IMR-90 (cell line): ENCODE measurements around the gene TUBGCP6. TPM values are rescaled to one million over a fixed set of nuclear protein-coding genes. Genes with fewer than 3 reads are reported as not detected.

ENCODE experiments used
- ATAC-seq: fragments of 200-7000 bp; cut with Tn5 transposase; 2 replicates; pipeline ENCODE4 v1.9.1; 2020; ENCODE audit warnings: low read depth, mild to moderate bottlenecking, moderate library complexity
- BruUV-seq: library from RNA; stranded (reverse); fragments of 400-500 nt; replicated peaks from 2 replicates; lab custom pipeline; 2021; lab: Mats Ljungman, UMichigan
- CTCF ChIA-PET: fragments of 300-600 bp; formaldehyde crosslinking; extraction: SDS; loops from one replicate; lab custom pipeline; 2021; ENCODE audit warnings: antibody characterized with exemption; lab: Yijun Ruan, JAX
- POLR2A ChIA-PET: fragments of 300-600 bp; sonication (Branson Sonifier 250); formaldehyde crosslinking; loops from one replicate; lab custom pipeline; 2022; ENCODE audit warnings: antibody characterized with exemption; ENCODE audit not compliant: unreplicated experiment; lab: Charles Lee
- DNase-seq: peaks from one replicate; pipeline ENCODE4 v3.0.0; 2013
- H2AFZ ChIP-seq: replicated peaks from 2 replicates; pipeline ENCODE3; 2013; ENCODE audit warnings: low read length, mild to moderate bottlenecking; ENCODE audit not compliant: poor library complexity
- H2AK5ac ChIP-seq: 2 replicates; pipeline ENCODE4 v1.6.1; 2013; ENCODE audit warnings: low read depth, low read length, inconsistent platforms
- H2AK9ac ChIP-seq: replicated peaks from 2 replicates; pipeline ENCODE3; 2013; ENCODE audit warnings: mild to moderate bottlenecking, low read depth, low read length, moderate library complexity; ENCODE audit not compliant: poor library complexity
- H2BK120ac ChIP-seq: 2 replicates; pipeline ENCODE4 v1.6.1; 2013; ENCODE audit warnings: low read depth, low read length, inconsistent platforms
- H2BK15ac ChIP-seq: 3 replicates; pipeline ENCODE4 v1.6.1; 2013; ENCODE audit warnings: low read depth, low read length, inconsistent platforms
- H2BK20ac ChIP-seq: 2 replicates; pipeline ENCODE4 v1.6.1; 2013; ENCODE audit warnings: low read depth, mild to moderate bottlenecking, inconsistent platforms, low read length, moderate library complexity
- H2BK5ac ChIP-seq: 2 replicates; pipeline ENCODE4 v1.6.1; 2013; ENCODE audit warnings: mild to moderate bottlenecking, low read depth, low read length, inconsistent platforms; ENCODE audit not compliant: poor library complexity, severe bottlenecking
- H3K14ac ChIP-seq: replicated peaks from 2 replicates; pipeline ENCODE4 v1.6.1; 2013; ENCODE audit warnings: low read depth, low read length, inconsistent platforms
- H3K18ac ChIP-seq: 2 replicates; pipeline ENCODE4 v1.6.1; 2013; ENCODE audit warnings: low read depth, low read length, control low read depth
- H3K23ac ChIP-seq: 2 replicates; pipeline ENCODE4 v1.6.1; 2013; ENCODE audit warnings: low read depth, low read length, inconsistent platforms
- H3K27ac ChIP-seq: 2 replicates; pipeline ENCODE4 v1.5.1; 2013; ENCODE audit warnings: mild to moderate bottlenecking, control low read depth, low read length; ENCODE audit not compliant: insufficient read depth
- H3K27me3 ChIP-seq: 2 replicates; pipeline ENCODE4 v1.6.1; 2013; ENCODE audit warnings: low read length; ENCODE audit not compliant: control insufficient read depth, insufficient read depth
- H3K36me3 ChIP-seq: 2 replicates; pipeline ENCODE4 v1.6.1; 2013; ENCODE audit warnings: low read length, mixed read lengths; ENCODE audit not compliant: control insufficient read depth, insufficient read depth
- H3K4ac ChIP-seq: 2 replicates; pipeline ENCODE4 v1.6.1; 2013; ENCODE audit warnings: low read depth, low read length, inconsistent platforms
- H3K4me1 ChIP-seq: 2 replicates; pipeline ENCODE4 v1.6.1; 2013; ENCODE audit warnings: low read length, mixed read lengths; ENCODE audit not compliant: control insufficient read depth, insufficient read depth
- H3K4me2 ChIP-seq: 2 replicates; pipeline ENCODE4 v1.6.1; 2013; ENCODE audit warnings: low read depth, mild to moderate bottlenecking, control low read depth, low read length, moderate library complexity
- H3K4me3 ChIP-seq: 2 replicates; pipeline ENCODE4 v1.5.1; 2013; ENCODE audit warnings: low read depth, mild to moderate bottlenecking, control low read depth, low read length, moderate library complexity; ENCODE audit not compliant: insufficient read depth
- H3K56ac ChIP-seq: 2 replicates; pipeline ENCODE4 v1.6.1; 2013; ENCODE audit warnings: low read length, inconsistent platforms; ENCODE audit not compliant: insufficient read depth; ENCODE audit errors: extremely low read depth
- H3K79me1 ChIP-seq, 2 experiments: 2 replicates each; pipeline ENCODE4 v1.6.1; 2013; ENCODE audit warnings: low read length in 2 of 2, inconsistent platforms in 1 of 2, low read depth in 1 of 2
- H3K9ac ChIP-seq: 2 replicates; pipeline ENCODE4 v1.6.1; 2013; ENCODE audit warnings: low read depth, low read length, control low read depth
- H3K9me1 ChIP-seq: 2 replicates; pipeline ENCODE4 v1.6.1; 2013; ENCODE audit warnings: low read length, inconsistent platforms; ENCODE audit not compliant: insufficient read depth
- H3K9me3 ChIP-seq: 2 replicates; pipeline ENCODE4 v1.6.1; 2013; ENCODE audit warnings: low read length; ENCODE audit not compliant: control insufficient read depth, insufficient read depth
- H4K20me1 ChIP-seq: 2 replicates; pipeline ENCODE4 v1.6.1; 2013; ENCODE audit warnings: low read length, inconsistent platforms; ENCODE audit not compliant: insufficient read depth
- H4K5ac ChIP-seq: 2 replicates; pipeline ENCODE4 v1.6.1; 2013; ENCODE audit warnings: mild to moderate bottlenecking, low read depth, low read length, control low read depth
- H4K8ac ChIP-seq, 2 experiments: 2 replicates each; pipeline ENCODE4 v1.6.1; 2013; ENCODE audit warnings: low read depth in 2 of 2, low read length in 2 of 2, control low read depth in 1 of 2, inconsistent platforms in 1 of 2
- H4K91ac ChIP-seq: 2 replicates; pipeline ENCODE4 v1.6.1; 2013; ENCODE audit warnings: low read depth, low read length, inconsistent platforms; ENCODE audit not compliant: insufficient read depth
- BHLHE40 ChIP-seq: fragments of 150-350 bp; IDR thresholded peaks from 2 replicates; pipeline ENCODE4 v1.6.1; 2016; ENCODE audit warnings: mild to moderate bottlenecking, low read depth, low read length
- CEBPB ChIP-seq: IDR thresholded peaks from 2 replicates; pipeline ENCODE4 v1.6.1; 2012; ENCODE audit warnings: low read depth, low read length, improper control_type of control experiment
- CTCF ChIP-seq: conservative IDR thresholded peaks from 2 replicates; pipeline ENCODE4 v1.5.1; 2012; ENCODE audit warnings: mild to moderate bottlenecking, low read depth, low read length, improper control_type of control experiment
- ELK1 ChIP-seq: fragments of 150-350 bp; IDR thresholded peaks from 2 replicates; pipeline ENCODE4 v1.6.1; 2016; ENCODE audit warnings: low read depth, mild to moderate bottlenecking, low read length, moderate library complexity, borderline replicate concordance
- FOS ChIP-seq: fragments of 150-350 bp; IDR thresholded peaks from 2 replicates; pipeline ENCODE4 v1.6.1; 2016; ENCODE audit warnings: low read depth, low read length
- MAFK ChIP-seq: IDR thresholded peaks from 2 replicates; pipeline ENCODE4 v1.6.1; 2012; ENCODE audit warnings: low read depth, low read length, improper control_type of control experiment
- MAZ ChIP-seq: IDR thresholded peaks from 2 replicates; pipeline ENCODE4 v1.6.1; 2012; ENCODE audit warnings: low read depth, mild to moderate bottlenecking, low read length, improper control_type of control experiment, moderate library complexity, borderline replicate concordance
- MXI1 ChIP-seq: IDR thresholded peaks from 2 replicates; pipeline ENCODE4 v1.6.1; 2012; ENCODE audit warnings: low read depth, mild to moderate bottlenecking, low read length, moderate library complexity, borderline replicate concordance
- NFE2L2 ChIP-seq: fragments of 150-350 bp; IDR thresholded peaks from 2 replicates; pipeline ENCODE4 v1.6.1; 2016; ENCODE audit warnings: low read depth, mild to moderate bottlenecking, low read length
- RAD21 ChIP-seq: IDR thresholded peaks from 2 replicates; pipeline ENCODE4 v1.6.1; 2012; ENCODE audit warnings: low read length, improper control_type of control experiment
- RCOR1 ChIP-seq: IDR thresholded peaks from 2 replicates; pipeline ENCODE4 v1.6.1; 2012; ENCODE audit warnings: mild to moderate bottlenecking, low read length, improper control_type of control experiment; ENCODE audit not compliant: insufficient replicate concordance
- RFX5 ChIP-seq: IDR thresholded peaks from 2 replicates; pipeline ENCODE4 v1.8.0; 2012; ENCODE audit warnings: low read depth, mild to moderate bottlenecking, low read length, moderate library complexity
- SMC3 ChIP-seq: fragments of 150-350 bp; IDR thresholded peaks from 2 replicates; pipeline ENCODE4 v1.6.1; 2016; ENCODE audit warnings: low read depth, mild to moderate bottlenecking, antibody characterized with exemption, low read length, moderate library complexity
- USF2 ChIP-seq: fragments of 150-350 bp; IDR thresholded peaks from 2 replicates; pipeline ENCODE4 v1.6.1; 2017; ENCODE audit warnings: mild to moderate bottlenecking, antibody characterized with exemption, low read length, low read depth
- WGBS, 2 experiments: methylation state at CpG; one replicate each; pipeline versions ENCODE4 v1.1.5 to v1.1.7; 2013; ENCODE audit warnings: missing lambda C conversion rate in 2 of 2; ENCODE audit not compliant: insufficient read length in 1 of 2; ENCODE audit errors: extremely low coverage in 2 of 2; 5-methylcytosine and 5-hydroxymethylcytosine counted together
- dilution Hi-C: fragments of 300-500 bp; cut with HindIII; formaldehyde crosslinking; loops from one replicate; pipeline ENCODE4 v1.14.3; 2018; ENCODE audit warnings: low sequenced_read_pairs; ENCODE audit not compliant: unreplicated experiment
- in situ Hi-C: fragments of 300-500 bp; cut with MboI; formaldehyde crosslinking; loops from 3 replicates; pipeline ENCODE4 v1.14.3; 2019; ENCODE audit warnings: low sequenced_read_pairs, inconsistent platforms, mixed read lengths
- intact Hi-C: fragments of 100-400 bp; cut with micrococcal nuclease; formaldehyde crosslinking; loops from 2 replicates; pipeline ENCODE4 v1.10.0; 2022
- polyA plus RNA-seq, 3 experiments: library from polyadenylated mRNA; depleted of rRNA; stranded (reverse); fragments of >200 nt; gene quantifications; 2 replicates each; pipeline ENCODE4 v1.2.3, GENCODE V29; 2012; ENCODE audit warnings: low replicate concordance in 1 of 3
- total RNA-seq: library from RNA; depleted of rRNA; stranded (reverse); fragments of >200 nt; gene quantifications from 2 replicates; pipeline ENCODE4 v1.2.3, GENCODE V29; 2012

Gene TUBGCP6
- total and polyA plus RNA-seq, 2 of the 4 experiments (the other 2 are of a cell fraction) = 10.8 to 28.6 TPM

GRCh38 chr22:50218153-50218995 is 26.4 kb downstream of the TUBGCP6 start:
- in situ Hi-C loops (loop anchor here (25.0 kb wide), 1 partner anchor 406 kb away; no protein-coding TSS in a partner anchor), intact Hi-C loops (no loop called here), dilution Hi-C loops (no loop called here)
- Histone ChIP-seq H3K4me3 (no peak overlapping the region), H2AK5ac (no peak overlapping the region), H3K23ac (no peak overlapping the region), H3K27ac (no peak overlapping the region), H3K9ac (no peak overlapping the region), H3K79me1 (peaks cover 16 to 27% of the 10 kb centered on the region in 2 experiments), H4K5ac (no peak overlapping the region), H2AK9ac (no peak overlapping the region), H2BK20ac (no peak overlapping the region), H3K18ac (no peak overlapping the region), H3K9me1 (peaks cover 6% of the 10 kb centered on the region; the same call in 1 of the 2 replicates), H3K4me1 (no peaks in the 10 kb centered on the region), H2AFZ (no peak overlapping the region), H3K14ac (no peak overlapping the region), H3K4me2 (no peak overlapping the region), H4K91ac (no peak overlapping the region), H4K8ac (no peak overlapping the region), H2BK120ac (no peak overlapping the region), H2BK15ac (no peak overlapping the region), H4K20me1 (peaks cover 46% of the 10 kb centered on the region), H3K9me3 (no peaks in the 10 kb centered on the region), H2BK5ac (no peak overlapping the region), H3K4ac (no peak overlapping the region), H3K27me3 (no peaks in the 10 kb centered on the region), H3K56ac (no peak overlapping the region), H3K36me3 (peaks cover 76% of the 10 kb centered on the region)
- ChIA-PET CTCF (no interaction called here), POLR2A (no interaction called here)
- no peak for DNase-seq
- whole genome bisulfite sequencing, 2 experiments = 92% methylated on average over 32 of the region's 43 CpGs; no CpG with 5 or more reads in 1 of the 2 experiments
- no peak for ATAC-seq
- TF ChIP-seq CEBPB (no peak), RAD21 (no peak), MXI1 (no peak), ELK1 (no peak), MAZ (no peak), RCOR1 (no peak), SMC3 (no peak), MAFK (no peak), NFE2L2 (no peak), USF2 (no peak), BHLHE40 (no peak), RFX5 (no peak), CTCF (no peak), FOS (no peak)
- no TSS peak for BruUV-seq
